Small intestine (tissue), 7 donors: Measurements from ENCODE around the gene CAP2. TPM values are rescaled to one million over a fixed set of nuclear protein-coding genes. Genes with fewer than 3 reads are reported as not detected.
"Not testable (repeated sequence)": the region's sequence is repeated elsewhere in the genome, so short reads cannot be mapped to it uniquely, and the experiment has no call there.

Experiments
- DNase-seq, 2 donors: peaks; one replicate each; pipeline versions ENCODE4 v3.0.0 to v3.0.0-alpha.2; 2013
- FAIRE-seq: peaks from 2 replicates; lab custom pipeline; 2012; peaks lifted over from hg19 to GRCh38; lab: Jason Lieb, UNC
- H3K27ac ChIP-seq, 3 donors: one replicate each; pipeline ENCODE4 v1.5.1; 2013; ENCODE audit warnings: low read length in 2 of 3, mild to moderate bottlenecking in 2 of 3, control low read depth in 1 of 3, inconsistent platforms in 1 of 3, low read depth in 1 of 3, moderate library complexity in 1 of 3
- H3K27me3 ChIP-seq, 3 donors: one replicate each; pipeline ENCODE4 v1.6.1; 2013; ENCODE audit warnings: low read length in 3 of 3, inconsistent platforms in 1 of 3; ENCODE audit not compliant: control insufficient read depth in 3 of 3, insufficient read depth in 3 of 3
- H3K36me3 ChIP-seq, 3 donors: one replicate each; pipeline ENCODE4 v1.6.1; 2013; ENCODE audit warnings: low read length in 3 of 3, inconsistent platforms in 1 of 3, low read depth in 1 of 3, mild to moderate bottlenecking in 1 of 3, moderate library complexity in 1 of 3; ENCODE audit not compliant: control insufficient read depth in 3 of 3, insufficient read depth in 2 of 3
- H3K4me1 ChIP-seq, 3 donors: one replicate each; pipeline ENCODE4 v1.6.1; 2013; ENCODE audit warnings: low read length in 2 of 3, inconsistent platforms in 1 of 3, low read depth in 1 of 3, mild to moderate bottlenecking in 1 of 3, moderate library complexity in 1 of 3; ENCODE audit not compliant: control insufficient read depth in 3 of 3, insufficient read depth in 2 of 3
- H3K4me3 ChIP-seq, 3 donors: one replicate each; pipeline ENCODE4 v1.5.1; 2013; ENCODE audit warnings: low read length in 3 of 3, control low read depth in 1 of 3, inconsistent platforms in 1 of 3, low read depth in 1 of 3, mild to moderate bottlenecking in 1 of 3, moderate library complexity in 1 of 3
- H3K9me3 ChIP-seq, 2 donors: one replicate each; pipeline ENCODE4 v1.6.1; 2013; ENCODE audit warnings: low read depth in 1 of 2, low read length in 1 of 2; ENCODE audit not compliant: control insufficient read depth in 2 of 2, insufficient read depth in 1 of 2
- WGBS, 3 donors: extraction: QIAGEN DNeasy Blood & Tissue Kit; methylation state at CpG; one replicate each; pipeline ENCODE4 v1.1.7; 2013; 5-methylcytosine and 5-hydroxymethylcytosine counted together
- polyA plus RNA-seq, 4 donors: library from polyadenylated mRNA; stranded (reverse) in 3 of 4; unstranded in 1 of 4; fragments of 200-250 nt in 3 of 4; fragments of 120-200 nt in 1 of 4; gene quantifications; one replicate each; pipeline versions ENCODE4 v1.2.1 to v1.2.3, GENCODE V29; 2013
- donor health status: healthy with polysubstance abuse.
- donor health status: control.
- donor health status: control.
- donor health status: Bipolar disorder and iron deficiency.
- donor health status: healthy.

Gene CAP2
- polyA plus RNA-seq, 4 donors, result 0.89 to 3.0 (median 2.3) TPM

GRCh38 chr6:17574866-17575560, 181.6 kb downstream of the CAP2 start:
- no peak for DNase-seq
- H3K4me3 ChIP-seq, result no peak overlapping the region
- H3K27me3 ChIP-seq, result peaks cover 0 to 2% (median 2%) of the 10 kb centered on the region in 3 donors
- WGBS, 3 donors, result 81 to 93% (median 87%) methylated on average over 8 of the region's 8 CpGs
- peaks cover 0 to 12% of the 10 kb centered on the region in 2 donors for H3K9me3 ChIP-seq
- FAIRE-seq, result no peak
- no peak overlapping the region for H3K27ac ChIP-seq
- no peaks in the 10 kb centered on the region for H3K36me3 ChIP-seq
- H3K4me1 ChIP-seq, result no peaks in the 10 kb centered on the region

- Histone ChIP-seq H3K27ac (no peak overlapping the region), H3K9me3 (peaks cover 0 to 12% of the 10 kb centered on the region in 2 donors), H3K4me1 (no peaks in the 10 kb centered on the region), H3K4me3 (no peak overlapping the region), H3K36me3 (no peaks in the 10 kb centered on the region), H3K27me3 (peaks cover 0 to 2% (median 2%) of the 10 kb centered on the region in 3 donors)
- WGBS, 3 donors, result 69 to 96% (median 81%) methylated on average over 1 of the region's 1 CpG
- no peak for FAIRE-seq
- DNase-seq, result no peak
Observed at GRCh38 chr6:17577059-17577458, 183.7 kb downstream of the CAP2 start.

GRCh38 chr6:17580518-17581048, 187.2 kb downstream of the CAP2 start:
- H3K27ac ChIP-seq, result no peak overlapping the region
- 15 to 34% (median 16%) methylated on average over 21 to 53 of the region's 53 CpGs for WGBS, 3 donors
- DNase-seq (peak in 1 of 2 donors; percentile 51), FAIRE-seq (no peak)
- peak overlapping the region; percentile 29 to 57 (median 33) for H3K4me3 ChIP-seq
- peaks cover 0 to 7% of the 10 kb centered on the region in 2 donors for H3K9me3 ChIP-seq
- no peaks in the 10 kb centered on the region for H3K36me3 ChIP-seq
- no peaks in the 10 kb centered on the region for H3K4me1 ChIP-seq
- H3K27me3 ChIP-seq, result peaks cover 0 to 2% (median 0%) of the 10 kb centered on the region in 3 donors

- FAIRE-seq, H3K36me3 ChIP-seq, DNase-seq, H3K4me1 ChIP-seq, H3K27me3 ChIP-seq, H3K9me3 ChIP-seq, H3K4me3 ChIP-seq, H3K27ac ChIP-seq: not testable (repeated sequence)
- WGBS, 3 donors, result 84 to 93% (median 89%) methylated on average over 7 of the region's 7 CpGs
Observed at GRCh38 chr6:17581282-17581681, 187.9 kb downstream of the CAP2 start.

GRCh38 chr6:17583811-17584210, 190.4 kb downstream of the CAP2 start:
- no peak overlapping the region for H3K27ac ChIP-seq
- peaks cover 0 to 2% (median 0%) of the 10 kb centered on the region in 3 donors for H3K27me3 ChIP-seq
- DNase-seq, result peak in 1 of 2 donors; percentile 6
- no peaks in the 10 kb centered on the region for H3K9me3 ChIP-seq
- no peak overlapping the region for H3K4me3 ChIP-seq
- no peaks in the 10 kb centered on the region for H3K36me3 ChIP-seq
- WGBS, 3 donors, result 22 to 27% (median 26%) methylated on average over 5 of the region's 5 CpGs
- no peak for FAIRE-seq
- no peaks in the 10 kb centered on the region for H3K4me1 ChIP-seq

GRCh38 chr6:17584241-17584803, 190.9 kb downstream of the CAP2 start:
- FAIRE-seq (peak; percentile 23), DNase-seq (peak; percentile 67 to 69)
- Histone ChIP-seq H3K9me3 (no peaks in the 10 kb centered on the region), H3K27me3 (no peaks in the 10 kb centered on the region), H3K36me3 (no peaks in the 10 kb centered on the region), H3K27ac (no peak overlapping the region), H3K4me3 (no peak overlapping the region), H3K4me1 (no peaks in the 10 kb centered on the region)
- WGBS, 3 donors, result 5 to 9% (median 8%) methylated on average over 7 of the region's 7 CpGs

- Histone ChIP-seq H3K4me1 (no peaks in the 10 kb centered on the region), H3K4me3 (no peak overlapping the region), H3K36me3 (no peaks in the 10 kb centered on the region), H3K9me3 (no peaks in the 10 kb centered on the region), H3K27ac (no peak overlapping the region), H3K27me3 (no peaks in the 10 kb centered on the region)
- DNase-seq (peak; percentile 13 to 87), FAIRE-seq (no peak)
- 53 to 66% (median 54%) methylated on average over 7 of the region's 7 CpGs for WGBS, 3 donors
Observed at GRCh38 chr6:17585766-17586490, 192.5 kb downstream of the CAP2 start.

GRCh38 chr6:17586623-17587022, 193.2 kb downstream of the CAP2 start:
- not testable (repeated sequence) for FAIRE-seq
- WGBS, 3 donors, result 95 to 96% (median 96%) methylated on average over 13 of the region's 13 CpGs

More at GRCh38 chr6:17586623-17587022, 193.2 kb downstream of the CAP2 start:
- not testable (repeated sequence) for H3K9me3 ChIP-seq, H3K4me3 ChIP-seq, H3K27me3 ChIP-seq, H3K4me1 ChIP-seq, DNase-seq, H3K27ac ChIP-seq, H3K36me3 ChIP-seq
